SJCRH30 (cell line): ENCODE results near the gene GHRL. TPM values are rescaled to one million over a fixed set of nuclear protein-coding genes. Genes with fewer than 3 reads are reported as not detected.
A peak's percentile ranks its signal among the peaks of the same experiment; 100 is the strongest.
"Not testable (repeated sequence)": the region's sequence is repeated elsewhere in the genome, so short reads cannot be mapped to it uniquely, and the experiment has no call there.

Experiments
- DNase-seq, 2 experiments: peaks; one replicate each; pipeline ENCODE4 v3.0.0-alpha.2; 2015 to 2020
- H3K27ac ChIP-seq: fragments of 250-450 bp; sonication (Bioruptor Pico); 2 replicates; pipeline ENCODE4 v1.5.1; 2020; ENCODE audit warnings: mild to moderate bottlenecking, moderate library complexity
- H3K27me3 ChIP-seq: fragments of 250-450 bp; sonication (Bioruptor Pico); 2 replicates; pipeline ENCODE4 v1.5.1; 2020; ENCODE audit warnings: mild to moderate bottlenecking, moderate library complexity
- H3K36me3 ChIP-seq: fragments of 250-450 bp; sonication (Bioruptor Pico); 2 replicates; pipeline ENCODE4 v1.5.1; 2020; ENCODE audit warnings: mild to moderate bottlenecking, moderate library complexity
- H3K4me1 ChIP-seq: fragments of 250-450 bp; sonication (Bioruptor Pico); 2 replicates; pipeline ENCODE4 v1.5.1; 2020; ENCODE audit warnings: mild to moderate bottlenecking, moderate library complexity
- H3K4me3 ChIP-seq: fragments of 250-450 bp; sonication (Bioruptor Pico); 2 replicates; pipeline ENCODE4 v1.5.1; 2020; ENCODE audit warnings: mild to moderate bottlenecking, moderate library complexity
- H3K9me3 ChIP-seq: fragments of 250-450 bp; sonication (Bioruptor Pico); replicated peaks from 2 replicates; pipeline ENCODE4 v1.5.1; 2020; ENCODE audit warnings: mild to moderate bottlenecking, moderate library complexity
- total RNA-seq: library from RNA; depleted of rRNA; stranded (reverse); fragments of >200 nt; shearing (Covaris generic); gene quantifications from 2 replicates; pipeline ENCODE4 v1.2.3, GENCODE V29; 2014

GHRL gene
- total RNA-seq, 1 experiment from 2014 or later = not detected

DNA sequence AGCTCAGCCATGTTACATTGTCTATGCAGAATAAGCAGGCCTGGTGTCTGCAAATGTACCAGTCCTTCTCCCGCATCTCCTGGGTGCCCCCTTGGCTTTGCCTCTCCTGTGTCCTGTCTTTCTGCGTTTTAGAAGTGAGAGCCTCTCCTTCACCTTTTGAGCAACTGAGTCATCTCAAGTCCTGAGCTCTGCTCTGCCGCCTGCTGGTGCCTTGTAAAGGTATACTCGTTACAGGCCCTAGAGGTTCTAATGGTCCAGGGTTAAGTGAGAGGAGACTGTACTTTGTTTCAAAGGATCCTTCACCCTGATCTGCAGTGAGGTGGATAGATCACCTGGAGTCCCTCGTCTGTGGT lies 12.6 kb downstream of the GHRL start:
- no peak for DNase-seq
- Histone ChIP-seq H3K4me1 (no peaks in the 10 kb centered on the region), H3K36me3 (peaks cover 7% of the 10 kb centered on the region)

DNA sequence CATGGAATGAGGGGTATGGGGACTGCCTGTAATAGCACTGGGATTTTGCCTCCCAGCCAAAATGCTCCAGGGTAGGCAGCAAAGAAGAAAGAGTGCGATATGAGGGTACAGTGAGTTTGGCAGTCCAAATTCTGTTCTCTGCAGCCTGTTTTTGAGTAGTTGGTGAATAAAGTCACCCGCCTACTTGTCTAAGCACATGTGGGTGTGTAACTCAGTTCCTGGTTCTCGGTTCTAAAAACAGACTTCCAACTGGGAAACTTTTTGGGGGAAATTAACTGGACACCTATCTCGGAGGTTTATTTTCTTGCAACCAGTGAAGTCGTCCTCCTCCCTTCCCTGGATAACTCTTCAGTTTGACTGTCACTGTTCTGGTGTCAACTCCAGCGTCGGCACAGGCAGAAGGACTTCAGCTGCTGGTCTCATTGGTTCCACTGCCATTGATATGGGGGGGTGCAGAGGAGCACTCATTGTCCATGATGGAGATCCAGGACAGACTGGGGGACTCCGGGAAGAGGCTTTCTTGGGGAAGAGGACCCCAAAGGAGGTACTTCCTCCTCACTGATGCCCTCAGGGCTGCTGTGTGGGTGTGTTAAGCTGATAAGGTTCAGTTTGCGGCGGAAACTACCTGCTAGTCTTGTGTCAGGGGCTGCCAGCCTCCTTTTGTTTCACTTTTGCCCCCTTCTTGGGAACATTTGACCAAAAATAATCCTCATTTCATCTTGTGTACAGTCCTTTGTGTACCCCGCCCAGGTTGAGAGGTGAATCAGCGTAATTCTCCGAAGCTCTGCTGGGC lies 13.2 kb downstream of the GHRL start:
- DNase-seq = no peak
- peaks cover 7% of the 10 kb centered on the region for H3K36me3 ChIP-seq
- H3K4me1 ChIP-seq = no peaks in the 10 kb centered on the region
- no peak overlapping the region for H3K4me3 ChIP-seq
- no peaks in the 10 kb centered on the region for H3K9me3 ChIP-seq
- H3K27me3 ChIP-seq = no peaks in the 10 kb centered on the region
- H3K27ac ChIP-seq = no peak overlapping the region

More for the DNA sequence above, 12.6 kb downstream of the GHRL start:
- Histone ChIP-seq H3K27me3 (no peaks in the 10 kb centered on the region), H3K9me3 (no peaks in the 10 kb centered on the region), H3K27ac (no peak overlapping the region), H3K4me3 (no peak overlapping the region)

DNA sequence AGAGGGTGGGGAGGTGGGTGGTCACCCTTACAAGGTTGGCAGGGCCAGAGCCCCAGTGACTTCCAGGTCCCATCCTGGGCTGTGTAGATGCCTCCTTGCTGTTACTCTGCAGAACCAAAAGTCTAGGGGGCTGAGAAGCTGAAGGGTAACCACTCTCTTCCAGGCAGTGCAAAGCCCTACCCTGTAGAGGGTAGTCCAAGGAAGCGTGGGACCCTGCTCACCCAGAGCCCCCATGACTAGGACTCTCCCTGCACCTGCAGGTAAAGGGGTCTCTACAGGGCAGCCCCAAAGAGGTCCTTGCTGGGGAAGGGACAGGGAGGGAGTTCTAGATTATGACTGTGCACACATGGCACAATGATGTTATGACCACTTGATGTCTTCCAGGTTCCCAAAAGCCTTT lies 14.2 kb downstream of the GHRL start:
- peaks cover 7% of the 10 kb centered on the region for H3K36me3 ChIP-seq

DNA sequence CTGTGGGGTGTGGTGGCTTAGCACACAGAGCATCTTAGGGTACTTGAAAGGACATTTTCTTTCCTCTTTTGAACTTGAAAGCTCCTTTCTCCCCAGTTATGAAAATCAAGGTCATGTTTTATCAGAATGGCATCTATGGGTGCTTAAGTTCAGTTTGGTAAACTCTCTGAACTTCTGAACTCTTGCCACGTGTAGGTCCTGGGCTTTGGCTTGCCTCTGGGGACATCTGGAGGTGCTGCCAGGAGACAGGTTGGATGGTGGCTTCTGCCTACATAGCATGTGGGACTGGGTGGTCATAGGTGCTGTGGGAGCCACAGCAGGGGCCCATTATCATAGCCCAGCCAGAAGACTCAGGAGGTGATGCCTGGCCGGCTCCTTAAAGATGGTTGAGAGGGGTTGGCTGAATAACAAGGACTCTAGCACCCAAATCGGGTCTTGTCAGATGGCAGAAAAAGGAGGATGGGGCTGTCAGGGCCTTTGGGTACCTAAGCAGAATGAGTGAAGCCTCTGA lies 15.6 kb downstream of the GHRL start:
- Histone ChIP-seq H3K27me3 (no peaks in the 10 kb centered on the region), H3K9me3 (no peaks in the 10 kb centered on the region), H3K4me1 (no peaks in the 10 kb centered on the region), H3K27ac (no peak overlapping the region), H3K36me3 (peaks cover 13% of the 10 kb centered on the region), H3K4me3 (no peak overlapping the region)
- no peak for DNase-seq

More for the DNA sequence above, 14.2 kb downstream of the GHRL start:
- Histone ChIP-seq H3K4me3 (no peak overlapping the region), H3K4me1 (no peaks in the 10 kb centered on the region), H3K27ac (no peak overlapping the region), H3K27me3 (no peaks in the 10 kb centered on the region), H3K9me3 (no peaks in the 10 kb centered on the region)
- no peak for DNase-seq

DNA sequence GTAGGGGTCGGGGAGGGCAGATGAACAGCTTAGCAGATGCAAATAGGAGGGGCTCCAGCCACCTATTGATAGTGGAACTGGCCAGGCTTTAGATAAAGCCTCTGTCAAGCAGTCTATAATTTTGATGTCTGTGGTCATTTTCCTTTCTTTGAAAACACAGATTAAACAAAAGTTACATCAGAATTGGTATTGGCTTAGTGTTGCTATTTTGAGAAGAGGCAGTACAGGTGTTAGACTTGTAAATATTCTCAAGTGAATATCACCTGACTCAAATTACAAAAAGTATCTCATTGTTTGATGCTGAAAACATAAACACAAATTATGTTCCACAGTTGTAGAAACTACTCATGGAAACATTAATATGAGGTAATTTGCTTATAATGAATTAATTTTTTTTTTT lies 18.1 kb downstream of the GHRL start:
- DNase-seq = no peak
- Histone ChIP-seq H3K4me3 (no peak overlapping the region), H3K27ac (no peak overlapping the region), H3K36me3 (peaks cover 15% of the 10 kb centered on the region), H3K27me3 (no peaks in the 10 kb centered on the region), H3K4me1 (no peaks in the 10 kb centered on the region), H3K9me3 (no peaks in the 10 kb centered on the region)

DNA sequence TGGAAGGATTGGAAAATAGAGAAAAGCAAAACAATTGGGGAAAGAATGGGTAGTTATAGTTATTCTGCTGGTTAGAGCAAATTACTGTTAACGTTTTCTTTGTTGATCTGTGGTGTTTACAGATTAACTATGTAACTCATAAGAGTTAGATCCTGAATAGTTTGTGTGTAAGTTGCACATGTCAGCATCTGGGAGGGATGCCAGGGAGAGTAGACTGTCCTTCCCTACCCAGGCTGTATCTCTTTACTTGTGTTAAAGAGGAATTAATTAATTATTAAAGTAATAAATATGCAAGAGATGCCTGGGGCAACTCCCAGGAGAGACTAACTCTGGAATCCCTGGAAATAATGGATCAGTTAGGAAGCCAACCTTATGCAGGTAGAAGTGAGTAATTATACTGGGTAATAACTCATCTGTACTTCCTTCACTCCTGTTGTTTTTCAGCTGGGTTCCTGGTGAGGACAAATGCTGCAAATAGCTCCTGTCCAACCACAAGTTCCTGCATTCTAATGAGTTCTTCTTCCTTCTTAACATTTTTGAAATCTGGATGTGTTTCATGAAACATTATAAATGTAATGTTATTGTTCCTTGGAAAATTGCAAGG lies 18.9 kb downstream of the GHRL start:
- no peak for DNase-seq

DNA sequence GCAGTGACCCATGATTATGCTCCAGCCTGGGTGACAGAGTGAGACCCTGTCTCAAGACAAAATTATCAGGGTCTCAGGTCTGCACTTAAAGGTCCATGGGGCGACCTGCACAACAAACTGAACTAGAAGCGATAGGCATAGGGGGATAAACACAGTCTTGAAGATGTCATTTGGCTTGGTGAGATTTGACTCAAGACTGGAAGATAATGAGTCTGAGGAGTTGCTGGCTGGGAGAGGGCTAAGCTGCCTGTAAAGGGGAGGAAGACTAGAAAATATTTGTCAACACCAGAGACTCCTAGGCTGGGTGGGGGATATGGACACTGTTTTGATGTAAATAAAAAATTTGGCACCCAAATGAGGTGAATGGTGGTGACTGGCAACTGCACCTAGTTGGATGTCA lies 19.8 kb downstream of the GHRL start:
- no peaks in the 10 kb centered on the region for H3K4me1 ChIP-seq
- DNase-seq = no peak
- H3K27me3 ChIP-seq = no peaks in the 10 kb centered on the region
- H3K27ac ChIP-seq = no peak overlapping the region
- no peak overlapping the region for H3K4me3 ChIP-seq
- no peaks in the 10 kb centered on the region for H3K9me3 ChIP-seq
- H3K36me3 ChIP-seq = peaks cover 18% of the 10 kb centered on the region

More for the DNA sequence above, 18.9 kb downstream of the GHRL start:
- Histone ChIP-seq H3K4me3 (no peak overlapping the region), H3K36me3 (peaks cover 16% of the 10 kb centered on the region), H3K27me3 (no peaks in the 10 kb centered on the region), H3K27ac (no peak overlapping the region), H3K9me3 (no peaks in the 10 kb centered on the region), H3K4me1 (no peaks in the 10 kb centered on the region)

DNA sequence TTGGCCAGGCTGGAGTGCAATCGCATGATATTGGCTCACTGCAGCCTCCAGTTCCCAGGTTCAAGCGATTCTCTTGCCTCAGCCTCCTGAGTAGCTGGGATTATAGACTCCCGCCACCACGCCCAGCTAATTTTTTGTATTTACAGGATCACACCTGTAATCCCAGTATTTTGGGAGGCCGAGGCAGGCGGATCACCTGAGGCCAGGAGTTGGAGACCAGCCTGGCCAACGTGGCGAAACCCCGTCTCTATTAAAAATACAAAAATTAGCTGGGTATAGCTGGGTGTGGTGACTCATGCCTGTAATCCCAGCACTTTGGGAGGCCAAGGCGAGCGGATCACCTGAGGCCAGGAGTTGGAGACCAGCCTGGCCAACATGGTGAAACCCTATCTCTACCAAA lies 20.3 kb downstream of the GHRL start:
- H3K9me3 ChIP-seq, H3K4me1 ChIP-seq, H3K27me3 ChIP-seq, H3K4me3 ChIP-seq, DNase-seq, H3K27ac ChIP-seq: not testable (repeated sequence)
- H3K36me3 ChIP-seq = peaks cover 18% of the 10 kb centered on the region

DNA sequence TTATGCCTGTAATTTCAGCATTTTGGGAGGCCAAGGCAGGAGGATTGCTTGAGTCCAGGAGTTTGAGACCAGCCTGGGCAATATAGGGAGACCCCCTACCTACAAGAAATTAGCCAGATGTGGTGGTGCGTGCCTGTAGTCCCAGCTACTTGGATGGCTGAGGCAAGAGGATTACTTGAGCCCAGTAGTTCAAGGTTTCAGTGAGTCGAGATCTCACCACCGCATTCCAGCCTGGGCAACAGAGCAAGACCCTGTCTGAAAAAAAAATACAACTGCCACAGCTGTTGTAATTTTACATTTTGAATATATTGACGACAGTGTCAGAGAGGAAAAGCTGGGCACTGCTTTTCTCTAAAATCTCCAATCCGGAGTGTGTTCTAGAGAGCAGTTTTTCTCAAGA lies 23.3 kb downstream of the GHRL start:
- peaks cover 28% of the 10 kb centered on the region for H3K36me3 ChIP-seq
- no peaks in the 10 kb centered on the region for H3K4me1 ChIP-seq
- no peak for DNase-seq
- no peaks in the 10 kb centered on the region for H3K9me3 ChIP-seq
- no peaks in the 10 kb centered on the region for H3K27me3 ChIP-seq
- no peak overlapping the region for H3K27ac ChIP-seq
- no peak overlapping the region for H3K4me3 ChIP-seq

DNA sequence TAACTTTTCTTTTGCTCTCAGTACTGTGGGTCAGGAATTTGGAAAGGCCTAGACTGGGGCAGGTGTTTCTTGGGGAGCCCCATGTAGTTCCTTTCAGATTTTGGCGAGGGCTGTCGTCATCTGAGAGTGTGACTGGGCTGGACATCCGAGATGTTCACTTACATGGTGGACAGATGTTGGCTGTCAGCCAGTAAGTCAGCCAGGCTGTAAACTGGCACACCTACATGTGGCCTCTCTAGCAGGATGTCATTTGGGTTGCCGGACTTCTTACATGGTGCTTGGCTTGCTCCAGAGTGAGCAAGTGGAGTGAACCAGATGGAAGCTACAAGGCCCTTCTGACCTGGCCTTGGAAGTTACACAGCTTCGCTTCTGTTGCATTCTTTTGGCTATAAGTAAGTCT lies 23.8 kb downstream of the GHRL start:
- DNase-seq = no peak
- no peaks in the 10 kb centered on the region for H3K4me1 ChIP-seq

DNA sequence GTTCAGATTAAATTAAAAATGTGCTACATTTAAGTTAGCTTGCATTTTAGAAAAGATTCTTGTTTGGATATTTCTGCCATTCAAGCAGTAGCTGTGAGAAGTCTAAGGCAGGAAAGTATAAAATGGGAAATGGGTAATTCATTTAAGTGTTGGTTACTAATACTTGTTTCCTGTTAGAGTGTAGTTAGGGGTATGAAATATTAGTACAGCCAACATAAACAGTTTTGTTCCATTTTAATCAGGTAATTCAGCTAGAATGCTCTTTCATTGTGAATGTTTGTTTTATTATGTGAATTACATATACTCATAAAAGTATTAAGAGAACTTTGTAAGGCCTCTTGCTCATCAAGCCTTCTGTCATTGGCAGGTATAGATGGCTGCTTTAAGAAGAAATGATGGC lies 24.6 kb downstream of the GHRL start:
- Histone ChIP-seq H3K36me3 (peaks cover 32% of the 10 kb centered on the region), H3K4me3 (no peak overlapping the region), H3K4me1 (no peaks in the 10 kb centered on the region), H3K27ac (no peak overlapping the region), H3K27me3 (no peaks in the 10 kb centered on the region), H3K9me3 (no peaks in the 10 kb centered on the region)
- no peak for DNase-seq

More for the DNA sequence above, 23.8 kb downstream of the GHRL start:
- Histone ChIP-seq H3K36me3 (peaks cover 33% of the 10 kb centered on the region), H3K4me3 (no peak overlapping the region), H3K27me3 (no peaks in the 10 kb centered on the region), H3K9me3 (no peaks in the 10 kb centered on the region), H3K27ac (no peak overlapping the region)

DNA sequence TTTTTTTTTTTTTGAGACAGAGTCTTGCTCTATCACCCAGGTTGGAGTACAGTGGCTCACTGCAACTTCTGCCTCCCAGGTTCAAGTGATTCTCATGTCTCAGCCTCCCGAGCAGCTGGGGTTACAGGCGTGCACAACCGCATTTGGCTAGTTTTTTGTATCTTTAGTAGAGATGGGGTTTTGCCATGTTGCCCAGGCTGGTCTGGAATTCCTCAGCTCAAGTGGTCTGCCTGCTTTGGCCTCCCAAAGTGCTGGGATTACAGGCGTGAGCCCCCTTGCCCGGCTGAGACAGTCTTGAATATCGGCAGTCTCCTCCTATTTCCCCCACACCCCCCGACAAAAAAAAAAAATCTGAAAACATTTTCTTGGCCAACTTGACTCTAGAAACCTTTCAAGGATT lies 25.8 kb downstream of the GHRL start:
- not testable (repeated sequence) for H3K27ac ChIP-seq, H3K4me3 ChIP-seq, H3K9me3 ChIP-seq, H3K27me3 ChIP-seq, H3K4me1 ChIP-seq, DNase-seq
- peaks cover 27% of the 10 kb centered on the region for H3K36me3 ChIP-seq

DNA sequence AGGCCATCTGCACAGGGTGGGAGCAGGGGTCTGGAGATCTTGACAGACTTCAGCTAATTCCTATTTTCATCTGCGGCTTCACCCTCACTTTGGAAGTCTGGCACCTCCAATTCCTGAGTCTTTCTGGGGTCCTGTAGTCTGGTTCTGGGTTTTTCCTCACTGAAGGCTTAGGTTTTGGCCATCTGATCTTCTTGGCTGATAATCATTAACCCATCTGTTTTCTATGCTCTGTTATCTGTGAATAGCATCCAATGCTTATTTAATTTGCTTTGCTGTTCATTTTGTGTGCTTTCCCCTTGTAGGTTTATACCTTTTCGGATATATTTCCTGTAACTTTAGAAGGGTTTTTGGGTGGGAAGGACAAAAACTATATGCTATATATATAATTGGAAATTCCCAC lies 26.9 kb downstream of the GHRL start:
- Histone ChIP-seq H3K4me3 (no peak overlapping the region), H3K36me3 (peaks cover 34% of the 10 kb centered on the region), H3K9me3 (no peaks in the 10 kb centered on the region), H3K27me3 (no peaks in the 10 kb centered on the region), H3K27ac (no peak overlapping the region), H3K4me1 (no peaks in the 10 kb centered on the region)
- DNase-seq = no peak

DNA sequence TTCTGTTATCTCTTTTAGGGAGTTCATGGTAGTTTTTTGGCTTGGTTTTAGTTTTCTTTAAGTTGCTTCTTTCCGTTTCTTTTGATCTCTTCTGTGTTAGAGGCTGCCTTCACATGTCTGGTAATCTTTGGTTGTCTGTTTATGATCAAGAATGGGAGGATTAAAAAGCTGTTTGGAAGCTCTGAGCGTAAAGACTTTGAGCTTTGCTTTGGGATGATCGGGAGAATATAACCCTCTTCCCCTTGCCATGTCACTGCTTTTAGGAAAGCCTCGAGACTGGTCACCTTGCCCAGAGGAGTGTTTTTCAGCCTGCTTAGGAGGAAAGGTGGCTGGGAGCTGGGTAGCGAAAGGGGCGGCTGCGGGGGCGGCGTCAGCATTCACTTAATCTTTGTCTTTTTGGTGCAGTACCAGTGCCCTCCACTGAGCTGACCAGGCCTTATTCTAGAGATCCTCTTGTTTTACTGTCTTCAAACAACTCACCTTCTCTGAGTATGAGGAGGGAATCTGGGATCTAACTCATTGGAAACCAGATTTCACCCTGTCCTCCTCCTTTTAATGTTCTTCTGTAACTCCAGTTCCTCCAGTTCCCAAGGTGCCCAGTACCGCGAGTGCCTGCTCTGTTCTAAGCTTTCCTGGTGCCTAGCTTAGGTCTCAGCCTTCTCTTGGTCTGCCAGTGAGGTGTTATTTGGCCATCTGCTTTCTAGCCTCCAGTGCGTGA lies 28.9 kb downstream of the GHRL start:
- Histone ChIP-seq H3K27me3 (no peaks in the 10 kb centered on the region), H3K27ac (no peak overlapping the region), H3K4me1 (no peaks in the 10 kb centered on the region), H3K4me3 (no peak overlapping the region), H3K9me3 (no peaks in the 10 kb centered on the region), H3K36me3 (peaks cover 33% of the 10 kb centered on the region)
- peak in 1 of 2 experiments; percentile 24 for DNase-seq

DNA sequence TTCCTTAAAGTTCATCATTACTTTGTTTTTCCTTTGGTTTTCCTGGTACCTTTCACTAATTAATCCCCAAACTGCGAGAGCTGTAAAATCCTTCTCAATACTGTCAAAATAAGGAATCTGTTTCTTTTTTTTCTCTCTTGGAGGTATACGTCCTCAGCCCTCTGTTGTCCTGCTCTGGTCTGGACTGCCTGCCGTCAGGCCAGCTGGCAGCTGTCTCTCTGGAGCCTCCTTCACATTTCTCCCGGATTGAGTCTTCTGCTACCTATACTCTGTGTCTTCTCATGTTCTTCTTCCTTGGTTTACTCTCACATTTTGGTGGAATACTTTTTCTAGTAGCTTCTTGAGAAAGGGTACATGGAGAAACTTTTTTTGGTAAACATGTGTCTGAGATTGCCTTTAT lies 30.7 kb downstream of the GHRL start:
- peaks cover 29% of the 10 kb centered on the region for H3K36me3 ChIP-seq
- no peaks in the 10 kb centered on the region for H3K4me1 ChIP-seq
- H3K27me3 ChIP-seq = no peaks in the 10 kb centered on the region
- no peak overlapping the region for H3K4me3 ChIP-seq
- no peaks in the 10 kb centered on the region for H3K9me3 ChIP-seq
- DNase-seq = no peak
- H3K27ac ChIP-seq = no peak overlapping the region
